Stimulated activated CD8-positive, alpha-beta memory T cell treated with anti-CD3 and anti-CD28 coated beads, Interleukin-4, amount 100 ng/mL, for 24 hours (primary cell): ENCODE data around the gene MTMR1.

Source experiments
- DNase-seq: peaks from one replicate; pipeline ENCODE4 v3.0.0-alpha.2; 2020; ENCODE audit warnings: low read depth

Gene MTMR1

GRCh38 chrX:150697641-150698040 lies 4.4 kb downstream of the MTMR1 start:
- DNase-seq, result no peak

DNA sequence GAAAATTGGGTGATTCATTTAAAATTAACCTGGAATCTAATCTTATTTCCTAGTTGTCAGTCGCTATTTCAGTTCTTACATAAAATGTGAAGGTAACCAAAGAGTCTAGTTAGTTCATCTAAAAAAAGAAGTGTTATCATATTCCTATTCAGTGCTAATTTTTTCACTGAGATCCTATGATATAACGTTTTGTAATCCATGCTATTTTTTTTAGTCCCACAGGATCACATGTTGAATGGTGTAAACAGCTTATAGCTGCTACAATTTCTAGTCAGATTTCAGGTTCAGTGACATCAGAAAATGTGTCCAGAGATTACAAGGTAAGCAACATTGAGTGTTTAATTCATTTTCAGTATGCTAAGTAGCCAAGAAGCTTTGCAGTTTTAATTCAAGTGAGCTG lies 5.8 kb downstream of the MTMR1 start:
- DNase-seq, result no peak

DNA sequence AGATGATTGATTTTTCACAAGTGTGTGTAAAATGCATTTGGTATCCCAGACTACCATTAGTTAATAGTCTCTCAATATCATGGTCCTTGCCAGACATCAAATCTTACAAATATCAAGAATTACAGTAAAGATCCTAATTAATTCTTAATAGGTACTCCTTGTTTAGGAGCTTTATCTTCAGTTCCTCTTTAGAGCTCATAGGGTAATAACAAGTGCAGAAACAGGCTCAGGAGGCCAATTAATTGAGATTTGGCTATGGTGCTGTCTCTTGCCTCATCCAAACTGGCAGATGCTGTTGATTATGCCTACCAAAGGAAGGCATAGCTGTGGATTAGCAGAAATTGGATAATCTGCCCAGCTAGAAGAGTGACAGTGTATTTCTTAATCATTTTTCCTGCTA lies 6.9 kb downstream of the MTMR1 start:
- DNase-seq, result no peak

GRCh38 chrX:150701377-150701776 lies 8.2 kb downstream of the MTMR1 start:
- no peak for DNase-seq

GRCh38 chrX:150702966-150703694 lies 9.9 kb downstream of the MTMR1 start:
- DNase-seq, result no peak

DNA sequence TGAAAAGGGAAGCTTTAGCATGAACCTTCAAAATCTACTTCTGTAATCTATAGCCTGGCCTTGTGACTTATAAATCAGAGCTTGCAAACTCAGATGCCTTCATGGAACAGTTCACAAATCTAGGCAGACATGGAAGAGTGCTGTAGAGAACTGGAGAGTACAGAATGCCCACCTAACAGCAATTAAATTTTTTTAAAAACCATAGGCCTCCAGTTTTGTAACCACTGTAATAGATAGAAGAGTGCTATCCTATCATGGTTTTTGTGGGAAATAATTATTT lies 10.4 kb downstream of the MTMR1 start:
- DNase-seq, result no peak

DNA sequence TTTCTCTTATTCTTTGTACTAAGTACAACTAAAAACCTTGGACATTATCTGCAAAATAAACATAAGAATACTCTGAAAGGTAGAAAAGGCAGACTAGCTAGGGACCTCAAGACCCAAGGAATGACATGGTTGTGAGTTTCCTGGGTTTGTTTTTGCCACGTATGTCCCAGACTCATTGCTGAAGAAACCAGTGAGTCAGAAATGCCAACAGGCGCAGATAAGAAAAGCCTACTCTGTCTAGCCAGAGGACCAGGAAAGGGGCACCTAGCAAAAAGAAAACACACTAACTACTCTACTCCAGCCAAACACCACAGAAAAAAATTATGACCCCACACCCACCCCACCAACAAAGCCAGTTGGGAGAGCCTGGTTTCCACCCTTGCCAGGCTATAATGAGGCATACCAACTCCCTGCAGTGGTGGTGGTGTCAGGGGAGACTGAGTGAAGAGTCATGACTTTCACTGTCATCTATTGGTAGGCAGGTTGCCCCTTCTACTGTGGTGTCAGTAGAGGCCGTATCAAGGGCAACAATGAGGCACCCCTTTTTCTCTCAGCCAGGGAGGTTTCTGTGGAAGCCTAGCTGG lies 10.9 kb downstream of the MTMR1 start:
- DNase-seq, result no peak

GRCh38 chrX:150712619-150713018 lies 19.4 kb downstream of the MTMR1 start:
- DNase-seq, result no peak

GRCh38 chrX:150715184-150715583 lies 22.0 kb downstream of the MTMR1 start:
- no peak for DNase-seq

- DNase-seq, result no peak
Measured at GRCh38 chrX:150719621-150720020, 26.4 kb downstream of the MTMR1 start.

- DNase-seq, result no peak
Measured at GRCh38 chrX:150729956-150730355, 36.8 kb downstream of the MTMR1 start.

GRCh38 chrX:150730719-150731118 lies 37.5 kb downstream of the MTMR1 start:
- no peak for DNase-seq

DNA sequence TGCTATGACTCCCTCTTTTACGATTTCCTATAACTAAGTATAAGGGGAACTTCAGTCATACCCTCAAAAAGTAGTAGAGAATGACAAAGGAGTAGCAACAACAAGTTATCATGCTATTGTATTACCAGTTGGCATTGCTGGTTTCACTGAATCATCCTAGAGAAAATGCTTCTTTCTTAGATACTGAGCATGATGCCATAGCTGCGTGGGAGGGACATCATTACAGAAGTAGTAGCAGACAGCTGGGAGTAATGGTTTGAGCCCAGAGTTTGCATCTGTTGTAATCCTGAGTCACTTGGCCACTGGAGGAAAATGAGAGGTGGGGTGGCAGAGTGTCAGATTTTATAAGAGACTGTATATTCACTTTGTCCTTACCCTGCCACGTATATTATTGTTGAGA lies 38.6 kb downstream of the MTMR1 start:
- peak; percentile 31 for DNase-seq

GRCh38 chrX:150736475-150736874 lies 43.3 kb downstream of the MTMR1 start:
- DNase-seq, result no peak

- no peak for DNase-seq
Measured at GRCh38 chrX:150752124-150752523, 58.9 kb downstream of the MTMR1 start.

DNA sequence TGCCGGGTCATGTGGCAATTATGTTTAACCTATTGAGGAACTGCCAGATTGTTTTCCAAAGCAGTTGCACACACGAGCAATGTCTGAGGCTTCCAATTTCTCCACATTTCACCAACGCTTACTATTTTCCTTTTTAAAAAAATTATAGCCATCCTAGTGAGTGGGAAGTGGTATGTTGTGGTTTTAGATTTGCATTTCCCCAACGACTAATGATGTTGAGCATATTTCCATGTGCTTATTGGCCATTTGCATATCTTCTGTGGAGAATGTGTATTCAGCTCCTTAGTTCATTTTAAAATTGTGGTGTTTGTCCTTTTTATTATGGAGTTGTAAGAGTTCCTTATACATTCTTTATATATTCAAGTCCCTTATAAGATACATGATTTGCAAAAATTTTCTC lies 60.2 kb downstream of the MTMR1 start:
- DNase-seq, result no peak

DNA sequence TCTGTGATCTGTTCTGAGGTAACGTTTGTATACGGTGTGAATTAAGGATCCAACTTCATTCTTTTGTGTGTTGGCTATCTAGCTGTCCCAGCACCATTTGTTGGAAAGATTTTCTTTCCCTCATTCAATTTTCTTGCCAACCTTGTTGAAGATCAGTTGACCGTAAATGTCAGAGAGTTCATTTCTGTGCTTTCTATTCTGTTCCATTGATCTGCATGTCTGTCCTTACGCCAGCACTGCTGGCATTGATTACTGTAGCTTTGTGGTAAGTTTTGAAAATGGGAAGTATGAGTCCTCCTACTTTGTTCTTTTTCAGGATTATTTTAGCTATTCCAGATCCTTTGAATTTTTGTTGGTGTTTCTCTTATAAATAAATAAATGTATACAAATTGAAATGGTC lies 60.8 kb downstream of the MTMR1 start:
- DNase-seq, result no peak

GRCh38 chrX:150757371-150757770 lies 64.2 kb downstream of the MTMR1 start:
- no peak for DNase-seq

- DNase-seq, result no peak
Measured at GRCh38 chrX:150759568-150760416, 66.6 kb downstream of the MTMR1 start.

GRCh38 chrX:150761176-150761818 lies 68.1 kb downstream of the MTMR1 start:
- DNase-seq, result no peak

DNA sequence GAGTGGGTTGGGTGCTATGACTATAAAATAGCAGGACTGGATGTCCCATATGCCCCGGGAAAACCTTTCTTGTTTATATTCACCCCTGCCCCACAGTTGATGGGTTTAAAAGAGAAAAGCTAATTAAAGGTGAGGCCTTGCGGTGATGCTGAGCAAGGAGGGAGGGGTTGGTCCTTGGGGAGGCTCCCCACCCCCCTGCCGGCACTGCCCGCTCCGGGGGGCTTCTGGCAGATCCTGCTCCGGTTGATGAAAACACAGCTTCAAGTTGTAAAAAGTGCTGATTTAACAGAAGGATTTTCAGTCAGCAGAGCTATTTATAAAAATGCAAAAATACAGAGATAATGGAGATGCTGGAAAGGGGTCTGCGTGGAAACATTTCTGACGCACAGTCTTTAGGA lies 68.6 kb downstream of the MTMR1 start:
- DNase-seq, result no peak

DNA sequence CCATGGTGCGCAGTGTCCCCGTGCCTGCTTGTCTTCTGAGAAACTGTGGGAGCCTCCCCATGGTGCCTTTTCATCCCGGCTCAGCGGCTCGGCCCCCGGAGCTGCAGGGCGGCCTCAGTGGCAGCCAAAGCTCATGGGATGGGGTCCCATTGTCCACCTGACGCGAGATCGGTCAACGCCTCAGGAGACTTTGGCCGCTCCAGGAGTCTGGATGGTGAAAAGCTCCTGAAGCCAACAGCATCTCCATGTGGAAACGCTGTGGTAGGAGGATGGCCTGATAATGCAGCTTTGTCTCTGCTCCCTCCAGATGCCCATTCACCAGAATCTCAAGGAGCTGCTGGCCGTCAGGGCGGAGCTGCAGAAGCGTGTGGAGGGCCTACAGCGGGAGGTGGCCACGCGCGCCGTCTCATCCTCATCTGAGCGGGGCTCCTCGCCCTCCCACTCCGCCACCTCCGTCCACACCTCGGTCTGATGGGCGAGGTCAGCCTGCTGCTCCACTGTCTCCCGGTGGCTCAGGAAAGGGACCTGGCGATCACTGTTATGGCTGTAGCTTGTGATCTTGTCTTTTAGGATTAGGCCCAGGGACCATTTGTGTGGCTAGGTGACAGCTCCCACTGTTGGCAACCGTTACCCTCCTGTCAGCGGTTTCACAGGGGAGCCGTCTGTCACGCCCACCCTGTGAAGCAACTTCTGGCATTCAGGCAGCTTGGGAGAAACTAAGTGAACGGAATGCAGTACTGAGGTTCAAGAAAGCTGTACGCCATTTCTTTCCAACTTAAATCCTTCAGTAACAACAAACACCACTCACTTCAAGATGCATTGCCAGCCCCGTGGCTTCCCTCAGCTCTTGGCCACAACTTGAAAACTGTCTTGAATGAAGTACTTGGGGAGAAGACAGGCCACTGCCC lies 69.3 kb downstream of the MTMR1 start:
- DNase-seq, result no peak
